Activated T-cell treated with anti-CD3 and anti-CD28 coated beads, Interleukin-2, amount 50 U/mL, for 1 hour (primary cell): ENCODE data around the gene S100A1.
"Not testable (repeated sequence)": the region's sequence is repeated elsewhere in the genome, so short reads cannot be mapped to it uniquely, and the experiment has no call there.

Experiments used
- DNase-seq: peaks from one replicate; pipeline ENCODE4 v3.0.0-alpha.2; 2020

S100A1 gene

GRCh38 chr1:153658400-153659174 is 30.4 kb downstream of the S100A1 start, which contains the start of gene SNAPIN:
TSS of gene SNAPIN (plus strand) at chr1:153658703. CDS start at chr1:153658744, 41 bp downstream.
- peak; percentile 92 for DNase-seq

DNA sequence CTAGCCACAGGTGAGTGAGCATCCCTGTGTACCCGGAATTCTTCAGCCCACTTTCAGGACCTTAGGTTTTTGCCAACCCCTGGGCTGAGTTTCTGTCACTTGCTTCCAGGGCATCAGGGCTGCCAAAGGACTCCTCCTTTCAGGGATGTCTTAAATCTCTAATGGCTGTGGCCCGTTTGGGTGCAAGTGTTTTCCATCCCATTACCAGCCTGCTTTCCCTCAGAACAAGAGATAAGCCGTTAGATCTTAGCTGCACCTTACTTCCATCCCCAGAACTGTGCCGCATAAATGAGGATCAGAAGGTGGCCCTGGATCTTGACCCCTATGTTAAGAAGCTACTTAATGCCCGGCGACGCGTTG is 30.9 kb downstream of the S100A1 start:
- DNase-seq = no peak

DNA sequence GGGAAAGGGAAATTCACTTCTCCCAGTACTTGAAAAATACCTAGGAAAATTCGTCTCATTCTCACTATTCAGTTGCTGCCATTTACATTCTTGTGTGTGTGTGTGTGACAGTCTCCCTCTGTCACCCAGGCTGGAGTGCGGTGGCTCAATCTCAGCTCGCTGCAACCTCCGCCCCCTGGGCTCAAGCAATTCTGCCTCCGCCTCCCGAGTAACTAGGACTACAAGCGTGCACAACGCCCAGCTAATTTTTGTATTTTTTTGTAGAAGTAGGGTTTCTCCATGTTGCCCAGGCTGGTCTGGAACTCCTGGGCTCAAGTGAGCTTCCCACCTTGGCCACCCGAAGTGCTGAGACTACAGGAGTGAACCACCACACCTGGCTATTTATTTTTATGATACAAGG is 31.4 kb downstream of the S100A1 start:
- no peak for DNase-seq

- DNase-seq = no peak
Measured at GRCh38 chr1:153661111-153661708, 33.0 kb downstream of the S100A1 start.

DNA sequence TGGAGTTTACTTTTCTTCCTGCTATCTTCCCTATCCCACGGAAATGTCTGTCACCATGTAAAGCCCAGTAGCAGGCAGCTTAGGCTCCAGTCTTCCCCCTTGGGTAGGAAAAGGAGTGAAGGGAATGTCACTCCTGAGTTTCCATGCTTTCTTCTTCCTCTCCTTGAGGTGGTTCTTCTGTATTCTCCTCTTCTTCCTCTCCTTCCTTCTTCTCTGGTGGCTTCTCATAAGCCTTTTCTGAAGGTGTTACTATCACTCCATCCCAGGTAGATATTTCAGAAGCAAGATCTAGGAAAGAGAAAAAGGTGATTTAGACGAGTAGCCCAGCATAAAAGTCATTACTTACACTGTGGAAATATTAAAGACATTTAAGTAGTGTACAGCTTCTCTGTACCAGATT is 34.0 kb downstream of the S100A1 start:
- no peak for DNase-seq

DNA sequence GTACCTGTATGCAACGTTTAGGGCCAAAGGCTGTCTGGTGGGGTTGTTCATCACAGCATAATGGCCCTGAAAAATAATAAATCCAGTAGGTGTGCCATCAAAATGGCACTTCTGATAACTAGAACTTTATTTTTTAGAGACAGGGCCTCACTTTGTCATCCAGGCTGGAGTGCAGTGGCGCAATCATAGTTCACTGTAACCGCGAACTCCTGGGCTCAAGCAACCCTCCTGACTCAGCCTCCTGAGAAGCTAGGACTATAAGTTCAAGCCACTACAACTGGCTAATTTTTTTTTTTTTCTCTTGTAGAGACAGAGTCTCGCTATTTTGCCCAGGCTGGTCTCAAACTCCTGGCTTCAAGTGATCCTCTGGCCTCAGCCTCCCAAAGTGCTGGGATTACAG is 35.0 kb downstream of the S100A1 start:
- no peak for DNase-seq

DNA sequence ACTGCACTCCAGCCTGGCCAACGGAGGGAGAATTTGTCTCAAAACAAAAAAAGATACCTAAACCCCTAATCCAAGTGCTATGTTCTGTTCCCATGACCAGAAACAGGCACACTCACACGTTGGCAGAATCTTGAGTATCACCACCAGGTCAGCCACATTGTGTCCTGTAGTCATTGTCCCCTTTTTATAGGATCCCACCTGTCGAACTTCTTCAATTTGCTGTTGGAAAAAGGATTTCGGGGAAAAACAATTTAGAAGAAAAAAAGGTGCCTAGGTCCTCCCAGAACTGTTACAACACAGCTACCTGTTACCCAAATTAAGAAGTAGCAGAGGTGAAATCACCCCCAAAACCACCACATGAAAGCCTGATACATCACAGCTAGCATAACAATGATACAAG is 39.2 kb downstream of the S100A1 start:
- no peak for DNase-seq

DNA sequence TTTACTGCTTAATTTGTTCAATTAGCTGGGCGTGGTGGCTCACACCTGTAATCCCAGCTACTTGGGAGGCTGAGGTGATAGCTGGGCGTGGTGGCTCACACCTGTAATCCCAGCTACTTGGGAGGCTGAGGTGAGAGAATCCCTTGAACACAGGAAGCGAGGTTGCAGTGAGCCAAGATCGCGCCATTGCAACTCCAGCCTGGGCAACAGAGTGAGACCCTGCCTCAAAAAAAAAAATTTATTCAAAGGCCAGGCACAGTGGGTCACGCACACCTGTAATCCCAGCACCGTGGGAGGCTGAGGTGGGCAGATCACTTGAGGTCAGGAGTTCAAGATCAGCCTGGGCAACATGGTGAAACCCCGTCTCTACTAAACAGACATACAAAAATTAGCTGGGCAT is 40.4 kb downstream of the S100A1 start:
- not testable (repeated sequence) for DNase-seq

DNA sequence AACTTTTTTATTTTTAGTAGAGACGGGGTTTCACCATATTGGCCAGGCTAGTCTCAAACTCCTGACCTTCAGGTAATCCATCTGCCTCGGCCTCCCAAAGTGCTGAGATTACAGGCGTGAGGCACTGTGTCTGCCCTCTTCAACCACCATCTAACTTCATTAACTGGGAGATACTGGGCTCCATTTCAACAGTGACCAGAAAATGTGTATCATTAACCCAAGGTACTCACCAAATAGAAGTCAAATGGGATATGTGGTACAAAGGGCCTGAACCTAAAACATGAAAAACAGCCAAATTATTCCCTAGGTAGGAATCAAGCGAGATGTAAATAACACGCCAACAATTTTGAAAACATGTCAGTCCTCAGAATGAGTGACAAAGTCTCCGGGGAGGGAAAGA is 41.4 kb downstream of the S100A1 start:
- DNase-seq = no peak

GRCh38 chr1:153670257-153670858 is 42.1 kb downstream of the S100A1 start:
- no peak for DNase-seq

- DNase-seq = peak; percentile 96
Measured at GRCh38 chr1:153670859-153671627, 42.8 kb downstream of the S100A1 start, which contains the start of gene ILF2. TSS of gene ILF2 (minus strand) at chr1:153670993. CDS start at chr1:153670922, 71 bp downstream.

GRCh38 chr1:153671628-153672353 is 43.6 kb downstream of the S100A1 start:
- DNase-seq = peak; percentile 62

DNA sequence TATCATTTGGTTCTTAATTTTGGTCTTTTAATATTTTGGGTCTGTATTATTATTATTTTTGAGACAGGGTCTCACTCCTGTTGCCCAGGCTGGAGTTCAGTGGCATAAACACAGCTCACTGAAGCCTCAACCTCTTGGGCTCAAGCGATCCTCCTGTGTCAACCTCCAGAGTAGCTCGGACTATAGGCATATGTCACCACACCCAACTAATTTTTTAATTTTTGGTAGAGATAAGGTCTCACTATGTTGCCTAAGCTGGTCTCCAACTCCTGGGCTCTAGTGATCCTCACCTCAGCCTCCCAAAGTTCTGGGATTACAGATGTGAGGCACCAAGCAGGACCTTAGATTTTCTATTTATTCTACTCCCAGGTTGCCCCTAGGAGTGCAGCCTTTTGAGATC is 45.3 kb downstream of the S100A1 start:
- no peak for DNase-seq

- peak; percentile 54 for DNase-seq
Measured at GRCh38 chr1:153677718-153678518, 49.7 kb downstream of the S100A1 start.

DNA sequence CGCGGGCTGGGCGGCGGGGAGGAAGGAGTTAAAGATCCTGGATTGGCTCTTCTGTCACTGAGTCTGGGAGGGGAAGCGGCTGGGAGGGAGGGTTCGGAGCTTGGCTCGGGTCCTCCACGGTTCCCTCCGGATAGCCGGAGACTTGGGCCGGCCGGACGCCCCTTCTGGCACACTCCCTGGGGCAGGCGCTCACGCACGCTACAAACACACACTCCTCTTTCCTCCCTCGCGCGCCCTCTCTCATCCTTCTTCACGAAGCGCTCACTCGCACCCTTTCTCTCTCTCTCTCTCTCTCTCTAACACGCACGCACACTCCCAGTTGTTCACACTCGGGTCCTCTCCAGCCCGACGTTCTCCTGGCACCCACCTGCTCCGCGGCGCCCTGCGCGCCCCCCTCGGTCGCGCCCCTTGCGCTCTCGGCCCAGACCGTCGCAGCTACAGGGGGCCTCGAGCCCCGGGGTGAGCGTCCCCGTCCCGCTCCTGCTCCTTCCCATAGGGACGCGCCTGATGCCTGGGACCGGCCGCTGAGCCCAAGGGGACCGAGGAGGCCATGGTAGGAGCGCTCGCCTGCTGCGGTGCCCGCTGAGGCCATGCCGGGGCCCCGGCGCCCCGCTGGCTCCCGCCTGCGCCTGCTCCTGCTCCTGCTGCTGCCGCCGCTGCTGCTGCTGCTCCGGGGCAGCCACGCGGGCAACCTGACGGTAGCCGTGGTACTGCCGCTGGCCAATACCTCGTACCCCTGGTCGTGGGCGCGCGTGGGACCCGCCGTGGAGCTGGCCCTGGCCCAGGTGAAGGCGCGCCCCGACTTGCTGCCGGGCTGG is 50.5 kb downstream of the S100A1 start, which contains the start of gene NPR1:
Gene NPR1, plus strand, starts transcription at position 170 of the 818 bp plus-strand sequence. Its CDS starts 421 bp downstream, at position 591.
- DNase-seq = peak; percentile 41

- peak; percentile 54 for DNase-seq
Measured at GRCh38 chr1:153679337-153680119, 51.3 kb downstream of the S100A1 start.

GRCh38 chr1:153680120-153680403 is 51.8 kb downstream of the S100A1 start:
- no peak for DNase-seq
